Superior temporal gyrus (tissue), 1 donor: ENCODE results near the gene ATL2.
"Not testable (repeated sequence)": the region's sequence is repeated elsewhere in the genome, so short reads cannot be mapped to it uniquely, and the experiment has no call there.

Experiments
- DNase-seq: peaks from one replicate; pipeline ENCODE4 v3.0.0-alpha.2; 2016; ENCODE audit errors: extremely low spot score

Gene ATL2

DNA sequence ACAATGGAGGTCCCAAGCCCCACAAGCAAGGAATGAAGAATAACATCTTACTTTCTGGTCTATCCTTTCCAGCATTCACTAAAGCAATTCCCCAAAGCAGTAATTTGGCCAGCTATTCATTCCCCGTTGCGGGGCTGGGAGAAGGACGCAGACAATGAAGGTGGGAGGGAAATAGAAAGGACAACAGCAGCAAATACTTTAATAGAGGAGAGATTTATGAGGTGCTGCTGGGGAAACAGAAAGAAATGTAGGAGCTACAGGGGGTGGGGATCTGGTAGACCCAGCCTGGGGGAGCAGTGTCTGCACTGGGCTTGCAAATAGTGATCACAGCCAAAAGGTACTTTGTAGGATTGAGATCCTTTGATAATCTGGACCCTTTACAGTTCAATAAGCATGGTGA is 13.9 kb upstream of the ATL2 start:
- DNase-seq = no peak

DNA sequence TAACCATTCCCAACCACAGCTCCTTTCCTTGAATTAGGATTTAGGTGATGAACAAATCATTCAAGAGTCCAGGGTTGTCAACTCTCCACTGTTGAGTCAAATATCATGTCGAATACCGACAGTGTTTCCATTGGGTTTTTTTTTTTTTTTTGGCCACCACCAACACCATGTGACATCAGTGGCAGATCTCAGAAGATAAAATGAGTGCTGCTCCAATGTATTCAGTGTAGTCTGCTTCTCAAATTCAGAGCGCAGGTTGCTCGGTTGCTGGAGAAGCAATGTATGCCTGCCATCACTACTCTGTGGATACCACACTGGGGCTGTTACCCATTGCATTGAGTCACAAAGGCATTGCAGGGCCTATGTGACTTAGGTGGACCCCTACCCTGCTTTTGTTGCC is 10.8 kb upstream of the ATL2 start:
- no peak for DNase-seq

- DNase-seq = no peak
Observed at GRCh38 chr2:38386821-38387220, 9.7 kb upstream of the ATL2 start.

DNA sequence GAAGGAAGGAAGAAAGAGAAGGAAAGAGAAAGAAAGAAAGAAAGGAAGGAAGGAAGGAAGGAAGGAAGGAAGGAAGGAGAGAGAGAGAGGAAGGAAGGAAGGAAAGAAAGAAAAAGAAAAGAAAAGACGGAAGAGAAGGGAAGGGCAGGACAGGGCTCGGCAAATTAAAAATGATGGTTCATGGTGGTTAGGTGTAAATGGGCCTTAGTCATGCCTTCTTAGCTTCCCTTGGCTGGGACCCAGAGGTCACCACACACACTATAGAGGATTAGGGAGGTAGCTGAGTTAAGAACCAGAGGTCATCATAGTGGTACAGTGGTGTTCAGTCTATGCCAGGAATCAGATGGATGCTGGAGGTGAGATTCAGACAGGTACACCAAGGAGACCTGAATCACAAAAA is 9.3 kb upstream of the ATL2 start:
- no peak for DNase-seq

DNA sequence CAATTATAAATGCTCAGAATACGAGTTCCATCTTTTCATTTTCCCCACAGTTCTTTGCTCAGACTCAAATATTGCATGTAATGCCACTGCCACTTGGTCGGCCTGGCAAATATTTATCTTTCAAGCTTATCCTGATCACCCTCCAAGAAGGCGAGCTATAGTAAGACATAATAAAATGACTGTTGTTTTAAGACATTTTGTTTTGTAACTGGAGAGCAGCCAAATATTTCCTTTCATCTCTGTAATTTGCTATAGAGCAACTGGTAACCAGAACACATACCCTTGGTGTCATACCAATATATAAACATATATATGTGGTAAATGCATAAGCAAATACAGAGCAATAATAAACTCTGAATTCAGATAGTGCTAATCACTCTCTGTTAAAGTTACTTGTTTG is 7.3 kb upstream of the ATL2 start:
- no peak for DNase-seq

DNA sequence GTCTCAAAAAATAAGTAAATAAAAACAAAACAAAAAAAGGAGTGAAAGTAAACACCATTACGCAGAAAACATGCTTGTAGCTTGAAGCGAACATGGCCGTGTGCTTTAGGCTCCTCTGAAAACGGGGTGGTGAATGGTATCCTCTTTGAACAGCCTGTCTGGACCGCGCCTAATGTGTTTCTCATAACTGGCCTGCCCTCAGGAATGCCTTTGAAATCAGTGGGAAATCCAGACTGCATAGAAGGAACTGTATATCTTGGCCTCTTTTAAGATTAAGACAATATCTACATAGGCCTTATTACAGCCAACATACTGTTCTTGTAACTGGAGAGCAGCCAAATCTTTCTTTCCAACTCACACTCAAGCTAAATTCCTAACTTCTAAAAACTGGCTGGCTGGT is 6.7 kb upstream of the ATL2 start:
- not testable (repeated sequence) for DNase-seq

GRCh38 chr2:38381381-38382143 is 4.5 kb upstream of the ATL2 start:
- no peak for DNase-seq

GRCh38 chr2:38380397-38381130 is 3.5 kb upstream of the ATL2 start:
- DNase-seq = no peak

DNA sequence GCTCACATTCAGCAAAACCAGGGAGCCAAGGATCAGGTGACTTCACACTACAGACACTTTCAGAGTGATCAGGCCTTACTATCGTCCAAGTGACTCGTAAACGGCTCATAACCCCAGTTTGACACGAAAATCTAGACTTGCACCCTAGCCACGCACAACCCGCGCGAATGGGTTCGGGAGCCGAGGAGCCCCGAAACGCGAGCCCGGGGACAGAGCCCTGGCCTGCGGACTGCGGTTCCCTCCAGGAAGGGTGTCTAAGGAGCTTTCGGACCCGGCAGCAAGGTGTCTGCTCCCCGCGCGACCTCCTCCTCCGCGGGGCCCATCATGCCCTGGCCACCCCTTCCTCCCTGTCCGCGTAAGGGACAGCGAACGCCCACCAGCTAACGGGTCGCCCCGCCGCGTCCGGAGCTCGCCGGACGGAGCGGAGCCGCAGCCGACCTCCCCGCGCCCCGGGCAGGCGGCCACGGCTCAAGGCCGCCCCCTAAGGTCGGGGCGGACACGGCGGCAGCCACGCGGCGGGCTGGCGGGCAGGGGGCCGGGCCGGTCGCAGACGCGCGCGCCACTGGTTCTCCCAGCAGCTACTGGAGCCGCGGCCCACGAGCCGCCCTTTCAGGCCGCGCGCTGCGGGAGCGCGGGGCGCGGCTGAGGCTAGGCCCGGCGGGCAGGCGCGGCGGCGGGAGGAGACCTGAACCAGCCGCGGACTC is 575 bp downstream of the ATL2 start:
- DNase-seq = peak; percentile 67

DNA sequence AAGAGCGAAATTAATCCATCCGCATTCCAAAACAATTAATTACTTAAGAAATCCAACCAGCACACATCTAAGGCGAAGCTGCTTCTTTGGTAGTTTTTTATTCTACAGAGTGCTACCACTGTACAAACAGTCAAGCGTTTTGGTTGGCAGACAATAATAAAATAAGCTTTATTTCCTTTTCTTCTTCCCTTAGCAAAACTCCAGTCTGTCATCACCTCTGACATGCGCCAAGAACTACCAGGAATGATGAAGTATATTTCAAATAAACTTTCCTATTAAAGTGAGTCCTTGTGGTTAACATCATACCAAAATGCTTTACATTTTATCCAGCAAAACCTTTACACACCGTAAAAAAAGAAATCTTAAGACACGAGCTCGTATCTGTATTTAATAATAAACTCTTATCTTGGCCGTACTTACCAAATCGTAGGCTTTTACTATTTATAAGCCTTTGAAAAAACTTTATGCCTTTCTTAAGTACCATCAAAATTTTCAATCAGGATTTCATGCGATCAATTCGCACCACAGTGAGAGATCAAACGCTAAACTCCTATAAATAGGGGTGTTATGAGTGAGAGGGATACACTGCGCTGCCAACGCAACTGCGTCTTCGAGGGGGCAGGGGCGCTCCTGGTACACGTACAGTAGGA is 1.3 kb downstream of the ATL2 start:
- DNase-seq = peak; percentile 39

DNA sequence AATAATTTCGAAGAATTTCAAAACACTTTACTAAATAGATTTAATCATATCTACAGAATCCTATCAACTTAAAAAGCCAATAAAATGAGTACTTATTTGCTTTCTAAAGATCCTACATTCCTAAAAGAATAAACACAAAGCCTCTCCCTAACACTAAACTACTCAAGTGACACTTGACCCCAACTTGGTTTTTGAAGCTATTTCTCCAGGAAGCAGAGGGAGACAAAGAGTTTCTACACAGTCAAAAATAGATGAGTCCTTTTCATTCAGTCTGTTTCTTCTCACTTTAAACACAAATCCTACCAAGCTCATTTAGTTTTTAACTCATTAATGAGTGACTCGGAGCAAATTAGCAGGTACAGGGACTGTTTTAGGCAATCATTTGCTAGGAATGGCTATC is 2.1 kb downstream of the ATL2 start:
- no peak for DNase-seq

- no peak for DNase-seq
Observed at GRCh38 chr2:38371235-38371634, 5.8 kb downstream of the ATL2 start.

- DNase-seq = no peak
Observed at GRCh38 chr2:38370664-38371063, 6.4 kb downstream of the ATL2 start.

DNA sequence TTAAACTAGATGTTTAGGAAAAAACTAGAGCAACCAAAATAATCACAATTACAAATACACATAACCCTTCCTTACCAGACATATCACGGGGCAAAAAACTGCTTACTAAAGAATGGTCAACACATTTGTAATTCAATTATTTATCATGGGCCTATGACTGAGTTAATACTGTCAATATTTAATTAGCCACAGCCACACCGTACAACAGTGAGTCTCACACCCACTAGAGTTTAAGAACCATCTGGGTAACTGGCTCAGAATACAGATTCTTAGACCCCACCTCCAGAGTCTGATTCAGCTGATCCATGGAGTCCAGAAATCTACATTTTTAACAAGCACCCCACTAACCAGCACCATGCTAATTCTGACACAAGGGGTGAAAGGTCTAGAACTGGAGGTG is 14.8 kb downstream of the ATL2 start:
- no peak for DNase-seq

DNA sequence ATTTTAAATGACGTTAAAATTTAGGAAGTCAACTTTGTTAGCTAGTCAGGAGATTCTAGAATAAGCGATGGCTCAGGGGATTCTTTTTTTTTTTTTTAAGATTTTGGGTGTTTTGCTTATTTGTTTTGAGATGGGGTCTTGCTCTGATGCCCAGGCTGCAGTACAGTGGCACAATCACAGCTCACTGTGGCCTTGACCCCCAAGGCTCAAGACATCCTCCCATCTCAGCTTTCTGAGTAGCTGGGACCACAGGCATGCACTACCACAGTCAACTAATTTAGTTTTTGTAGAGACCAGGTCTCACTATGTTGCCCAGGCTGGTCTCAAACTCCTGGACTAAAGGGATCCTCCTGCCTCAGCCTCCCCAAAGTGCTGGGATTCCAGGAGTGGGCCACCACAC is 16.9 kb downstream of the ATL2 start:
- no peak for DNase-seq

DNA sequence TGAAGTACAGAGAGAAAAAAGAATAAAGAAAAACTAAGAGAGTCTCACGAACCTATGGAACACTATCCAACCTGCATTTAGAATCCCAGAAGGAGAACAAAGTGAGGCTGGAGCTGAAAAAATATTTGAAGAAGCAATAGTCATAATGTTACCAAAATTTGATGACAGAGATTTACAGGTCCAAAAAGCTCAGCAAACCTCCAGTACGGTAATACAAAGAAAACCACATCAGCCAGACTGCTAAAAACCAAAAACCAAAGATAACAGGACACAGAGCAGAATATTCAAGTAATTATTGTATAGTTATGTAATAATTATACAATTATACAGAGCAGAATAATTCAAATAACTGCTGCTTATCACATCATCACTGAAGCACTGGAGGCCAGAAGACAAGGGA is 23.7 kb downstream of the ATL2 start:
- DNase-seq = no peak

- no peak for DNase-seq
Observed at GRCh38 chr2:38352336-38352735, 24.7 kb downstream of the ATL2 start.

DNA sequence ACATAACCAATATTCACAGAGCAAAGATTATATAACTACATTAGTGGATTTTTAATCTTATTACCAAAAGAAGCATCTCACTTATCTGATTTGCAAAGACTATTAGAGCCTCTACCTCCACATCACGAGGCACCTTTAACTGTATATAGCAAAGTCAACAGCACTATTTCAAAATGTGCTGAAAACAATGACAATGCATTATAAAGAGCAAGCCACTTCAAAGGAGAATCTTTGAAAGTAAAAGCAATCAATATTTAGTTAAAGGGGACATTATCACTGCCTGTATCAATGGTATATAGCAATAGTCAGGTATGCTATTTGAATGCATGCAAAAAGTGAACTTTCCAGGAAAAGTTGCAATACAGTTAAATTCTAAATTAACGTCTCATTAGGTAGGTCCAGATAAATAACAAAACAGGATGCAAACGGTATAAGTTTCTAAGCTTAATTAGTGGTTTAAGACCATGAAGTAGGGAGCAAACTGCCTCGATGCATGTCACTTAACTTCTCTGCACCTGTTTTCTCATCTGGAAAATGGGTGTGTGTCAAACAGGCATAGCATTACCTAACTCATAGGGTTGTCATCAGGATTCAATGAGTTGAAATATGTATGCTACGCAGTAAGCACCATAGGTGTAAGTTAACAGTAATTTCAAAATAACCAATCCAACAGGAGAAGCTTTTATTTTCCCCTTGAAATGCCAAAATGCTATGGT is 31.6 kb downstream of the ATL2 start:
- DNase-seq = no peak

DNA sequence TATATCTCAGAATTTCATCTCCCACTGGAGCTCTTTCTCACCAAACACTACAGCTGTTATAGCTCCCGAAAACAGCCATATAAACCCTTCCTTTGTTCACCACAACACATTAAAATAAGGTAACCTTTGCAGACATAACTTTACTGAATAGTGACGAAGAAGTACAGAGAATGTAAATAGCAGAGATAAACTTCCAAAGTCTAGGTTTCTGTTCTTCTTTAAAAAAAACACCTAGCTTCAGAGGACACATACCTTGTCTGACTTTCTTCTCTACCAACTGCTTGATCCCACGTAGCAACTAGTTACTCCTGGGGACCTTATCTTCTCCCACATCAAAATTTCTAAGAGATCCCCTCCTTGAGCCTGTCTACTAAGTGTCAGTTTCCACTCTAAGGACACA is 32.3 kb downstream of the ATL2 start:
- no peak for DNase-seq

- DNase-seq = no peak
Observed at GRCh38 chr2:38343212-38343611, 33.9 kb downstream of the ATL2 start.

GRCh38 chr2:38336621-38337020 is 40.5 kb downstream of the ATL2 start:
- DNase-seq = no peak

DNA sequence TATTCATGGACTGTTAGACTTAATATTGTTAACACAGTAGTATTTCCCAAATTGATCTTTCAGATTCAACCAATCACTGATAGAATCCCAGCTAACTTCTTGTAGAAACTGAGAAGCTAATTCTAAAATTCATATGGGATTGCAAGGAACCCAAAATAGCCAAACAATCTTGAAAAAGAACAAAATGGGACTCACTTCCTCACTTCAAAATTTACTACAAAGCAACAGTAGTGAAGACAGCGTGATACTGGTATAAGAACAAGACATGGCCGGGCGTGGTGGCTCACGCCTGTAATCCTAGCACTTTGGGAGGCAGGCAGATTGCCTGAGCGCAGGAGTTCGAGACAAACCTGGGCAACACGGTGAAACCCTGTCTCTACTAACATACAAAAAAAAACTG is 46.3 kb downstream of the ATL2 start:
- no peak for DNase-seq
